Measurements from ENCODE around the gene RGS19.

The RGS19 gene

GRCh38 chr20:64108731-64109681, 29.7 kb upstream of the RGS19 start:
- no peak for DNase-seq (ENCODE audit: low spot score)

GRCh38 chr20:64107736-64108457, 28.6 kb upstream of the RGS19 start:
- no peak for DNase-seq (ENCODE audit: low spot score)

- DNase-seq (ENCODE audit: low spot score), result no peak
Measured at GRCh38 chr20:64106981-64107735, 27.8 kb upstream of the RGS19 start, which contains the start of gene NPBWR2. NPBWR2 (minus strand) TSS chr20:64107565; CDS start chr20:64106831, 734 bp downstream.

DNA sequence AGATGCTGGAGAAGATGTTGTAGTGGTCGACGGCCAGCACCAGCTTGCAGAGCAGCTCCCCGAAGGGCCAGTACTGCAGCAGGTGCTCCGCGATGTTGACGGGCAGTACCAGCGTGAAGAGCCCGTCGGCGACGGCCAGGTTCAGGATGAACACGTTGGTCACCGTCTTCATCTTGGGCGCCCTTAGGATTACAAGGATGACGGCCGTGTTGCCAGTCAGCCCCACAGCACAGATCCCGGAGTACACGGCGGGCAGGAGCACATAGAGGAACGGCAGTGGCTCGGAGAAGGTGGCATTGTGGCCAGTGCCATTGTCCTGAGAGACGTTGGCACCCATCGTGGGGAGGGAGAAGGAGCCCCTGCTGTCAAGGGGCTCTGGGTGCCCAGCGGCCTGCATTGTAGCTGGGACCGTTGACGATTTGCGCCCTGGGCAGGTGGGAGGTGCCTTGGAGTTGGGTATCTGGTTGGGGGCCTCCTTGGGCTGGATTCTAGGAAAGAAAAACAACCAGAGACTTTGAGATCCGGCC, 27.2 kb upstream of the RGS19 start:
- DNase-seq (ENCODE audit: low spot score), result no peak

DNA sequence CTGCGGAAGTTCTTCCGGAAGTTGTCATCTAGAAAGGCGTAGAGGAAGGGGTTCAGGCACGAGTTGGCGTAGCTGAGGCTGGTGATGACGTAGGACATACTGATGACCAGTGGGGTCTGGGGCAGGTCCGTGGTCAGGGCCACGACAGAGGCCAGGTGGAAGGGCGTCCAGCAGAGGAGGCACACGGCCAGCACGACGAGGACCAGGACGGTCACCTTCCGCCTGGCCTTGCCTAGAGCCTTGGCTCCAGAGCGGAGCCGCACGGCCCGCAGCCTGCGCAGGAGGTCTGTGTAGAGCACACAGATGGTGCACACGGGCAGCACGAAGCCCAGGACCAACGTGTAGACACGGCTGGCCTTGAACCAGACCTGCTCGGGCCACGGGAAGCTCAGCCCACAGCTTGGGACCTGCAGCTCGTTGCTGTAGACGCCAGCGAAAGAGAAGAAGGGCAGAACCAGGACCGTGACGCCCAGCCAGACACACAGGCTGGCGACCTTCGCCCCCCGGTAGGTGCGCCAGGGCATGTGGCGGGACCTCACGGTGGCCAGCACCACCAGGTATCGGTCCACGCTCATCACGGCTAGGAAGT, 26.6 kb upstream of the RGS19 start:
- no peak for DNase-seq (ENCODE audit: low spot score)

GRCh38 chr20:64104667-64105451, 25.5 kb upstream of the RGS19 start:
- no peak for DNase-seq (ENCODE audit: low spot score)

- DNase-seq (ENCODE audit: low spot score), result no peak
Measured at GRCh38 chr20:64103871-64104666, 24.8 kb upstream of the RGS19 start.

GRCh38 chr20:64102647-64103354, 23.5 kb upstream of the RGS19 start:
- no peak for DNase-seq (ENCODE audit: low spot score)

DNA sequence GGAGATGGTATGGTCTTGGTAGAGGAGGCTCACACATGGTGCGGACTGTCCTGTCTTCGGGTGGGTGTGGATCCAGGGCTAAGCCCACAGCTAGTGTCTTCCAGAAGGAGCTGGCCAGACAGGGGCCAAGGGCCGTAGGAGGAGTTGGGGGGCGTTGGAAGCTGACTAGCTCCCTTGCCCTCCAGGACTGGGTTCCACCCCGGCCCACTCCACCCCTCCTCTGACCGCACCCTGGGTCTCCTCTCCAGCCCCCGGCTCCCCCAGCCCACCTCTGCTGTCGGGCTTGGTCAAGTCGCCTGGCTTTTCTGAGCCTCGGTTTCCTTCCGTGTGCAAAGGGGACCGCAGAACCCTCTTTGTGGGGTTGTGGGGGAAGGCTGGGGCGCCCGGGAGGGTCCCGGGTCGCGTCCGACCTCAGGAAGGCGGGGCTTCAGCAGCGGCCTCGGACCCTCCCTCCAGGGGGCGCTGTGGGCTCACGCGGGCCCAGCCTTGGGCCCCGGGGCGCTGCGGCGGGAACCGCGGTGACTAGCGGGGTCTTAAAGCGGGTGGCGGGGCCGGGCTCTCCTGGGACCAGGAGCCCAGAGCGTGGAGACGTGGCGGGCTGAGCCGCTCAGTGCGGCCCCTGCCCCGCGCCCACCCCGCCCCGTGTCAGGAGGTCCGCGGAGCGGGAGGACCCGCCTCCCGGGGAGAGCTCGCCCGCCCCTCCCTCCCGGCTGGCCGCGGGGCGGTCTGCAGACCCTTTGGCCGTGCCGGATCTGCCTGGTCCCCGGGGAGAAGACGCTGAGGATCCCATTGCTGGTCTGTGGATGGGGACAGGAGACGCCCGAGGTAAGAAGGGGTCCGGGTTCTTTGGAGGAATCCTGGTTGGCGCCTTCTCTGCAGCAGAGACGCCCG, 22.7 kb upstream of the RGS19 start:
- peak; percentile 96 for DNase-seq (ENCODE audit: low spot score)

DNA sequence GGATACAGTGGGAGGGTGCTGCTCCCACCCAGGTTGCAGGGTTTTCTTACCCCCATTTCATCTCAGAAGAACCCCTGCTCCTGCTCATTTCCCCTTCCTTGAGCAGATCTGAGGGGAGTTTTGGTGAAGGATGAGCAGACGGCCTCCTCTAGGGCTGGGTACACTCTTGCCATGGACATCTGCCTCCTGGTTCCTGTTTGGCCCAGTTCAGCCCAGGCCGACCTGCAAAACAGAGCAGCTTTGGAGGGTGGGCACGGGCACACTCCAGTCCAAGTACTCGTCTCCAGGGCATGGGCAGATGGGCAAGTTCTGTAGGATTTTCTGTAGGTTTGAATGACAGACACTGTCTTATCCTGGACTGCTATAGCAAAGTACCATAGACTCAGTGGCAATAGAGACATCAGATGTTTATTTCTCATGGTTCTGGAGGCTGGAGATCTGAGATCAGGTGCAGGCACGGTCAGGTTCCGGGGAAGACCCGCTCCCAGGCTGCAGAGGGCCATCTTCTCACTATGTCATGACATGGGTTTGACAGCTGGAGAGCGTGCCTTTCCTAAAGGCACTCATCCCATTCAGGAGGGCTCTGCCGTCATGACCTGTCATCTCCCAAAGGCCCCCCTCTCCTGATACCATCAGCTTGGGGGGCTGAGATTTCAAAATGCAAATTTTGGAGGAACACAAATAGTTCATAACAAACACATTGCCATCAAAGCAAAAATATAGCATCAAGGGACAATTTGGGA, 21.8 kb upstream of the RGS19 start:
- DNase-seq (ENCODE audit: low spot score), result no peak

DNA sequence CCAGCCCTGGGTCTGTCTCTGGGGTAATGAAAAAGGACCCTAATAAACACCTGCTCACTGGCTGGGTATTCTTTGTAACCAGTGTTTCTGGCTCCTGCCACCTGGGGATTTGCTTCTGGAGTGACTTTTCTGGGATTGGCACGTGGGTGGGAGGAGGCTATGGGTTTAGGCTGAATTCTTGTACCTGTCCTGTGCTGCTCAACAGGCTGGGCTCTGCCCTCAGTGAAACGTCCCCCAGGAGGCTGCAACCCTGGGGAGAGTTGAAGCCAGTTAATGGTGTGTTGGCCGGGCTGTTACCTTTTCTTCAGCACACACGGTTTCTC, 21.2 kb upstream of the RGS19 start:
- no peak for DNase-seq (ENCODE audit: low spot score)

DNA sequence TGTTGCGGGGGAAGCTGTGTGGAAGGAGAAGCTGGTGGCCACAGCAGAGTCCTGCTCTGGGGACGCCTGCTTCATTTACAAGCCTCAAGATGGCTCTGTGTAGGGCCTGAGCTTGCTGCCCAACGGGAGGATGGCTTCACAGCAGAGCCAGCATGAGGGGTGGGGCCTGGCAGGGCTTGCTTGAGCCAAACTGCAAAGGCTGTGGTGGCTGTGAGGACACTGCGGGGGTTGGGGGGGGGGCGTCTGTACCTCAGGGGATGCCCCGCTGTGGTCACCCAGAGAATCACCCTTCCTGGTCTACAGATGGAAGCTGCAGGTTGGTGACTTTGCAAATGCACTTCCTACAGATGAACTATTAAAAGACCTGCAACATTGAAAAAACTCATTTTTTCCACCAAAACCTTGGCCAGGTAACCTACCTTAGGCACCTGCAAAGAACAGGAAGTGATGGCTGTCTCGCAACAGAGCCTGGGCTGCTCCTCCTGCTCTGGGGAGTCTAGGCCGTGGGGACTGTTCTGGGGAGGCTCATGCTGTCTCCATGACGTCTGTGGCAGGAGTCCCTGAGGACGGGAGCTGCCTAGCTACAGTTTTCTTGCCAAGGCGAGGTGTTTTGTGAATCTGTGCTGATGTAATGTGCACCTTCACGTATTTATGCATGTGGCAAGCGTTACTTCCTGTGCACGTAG, 20.7 kb upstream of the RGS19 start:
- no peak for DNase-seq (ENCODE audit: low spot score)

DNA sequence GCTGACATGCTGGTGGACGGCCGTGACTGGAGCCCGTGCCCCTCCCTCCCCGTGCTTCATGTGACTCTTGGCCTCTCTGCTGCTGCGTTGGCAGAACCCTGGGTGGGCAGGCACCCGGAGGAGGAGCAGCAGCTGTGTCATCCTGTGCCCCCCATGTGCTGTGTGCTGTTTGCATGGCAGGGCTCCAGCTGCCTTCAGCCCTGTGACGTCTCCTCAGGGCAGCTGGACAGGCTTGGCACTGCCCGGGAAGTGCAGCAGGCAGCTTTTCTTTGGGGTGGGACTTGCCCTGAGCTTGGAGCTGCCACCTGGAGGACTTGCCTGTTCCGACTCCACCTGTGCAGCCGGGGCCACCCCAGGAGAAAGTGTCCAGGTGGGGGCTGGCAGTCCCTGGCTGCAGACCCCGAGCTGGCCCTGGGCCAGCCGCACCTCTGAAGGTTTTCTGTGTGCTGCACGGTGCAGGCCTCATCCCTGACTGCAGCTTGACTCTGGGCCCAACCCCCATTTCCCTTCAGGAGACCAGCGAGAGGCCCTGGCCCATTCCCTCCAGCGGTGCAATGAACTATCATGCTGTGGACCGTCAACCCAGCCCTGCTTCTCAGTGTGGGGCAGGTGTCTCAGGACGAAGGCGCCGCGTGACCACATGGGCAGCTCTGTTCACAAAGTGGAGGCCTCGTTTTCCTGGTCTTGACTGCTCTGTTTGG, 19.9 kb upstream of the RGS19 start:
- DNase-seq (ENCODE audit: low spot score), result no peak

GRCh38 chr20:64098471-64099013, 19.2 kb upstream of the RGS19 start:
- no peak for DNase-seq (ENCODE audit: low spot score)

GRCh38 chr20:64096535-64096934, 17.2 kb upstream of the RGS19 start:
- DNase-seq (ENCODE audit: low spot score), result no peak

- DNase-seq (ENCODE audit: low spot score), result no peak
Measured at GRCh38 chr20:64095927-64096326, 16.6 kb upstream of the RGS19 start.

All from HuH-7.5 (cell line).